T-helper 22 cell (primary cell): ENCODE data around the gene SLC16A13.

Experiments
- DNase-seq: peaks from one replicate; pipeline ENCODE4 v3.0.0-alpha.2; 2020; ENCODE audit warnings: low read depth

The SLC16A13 gene

DNA sequence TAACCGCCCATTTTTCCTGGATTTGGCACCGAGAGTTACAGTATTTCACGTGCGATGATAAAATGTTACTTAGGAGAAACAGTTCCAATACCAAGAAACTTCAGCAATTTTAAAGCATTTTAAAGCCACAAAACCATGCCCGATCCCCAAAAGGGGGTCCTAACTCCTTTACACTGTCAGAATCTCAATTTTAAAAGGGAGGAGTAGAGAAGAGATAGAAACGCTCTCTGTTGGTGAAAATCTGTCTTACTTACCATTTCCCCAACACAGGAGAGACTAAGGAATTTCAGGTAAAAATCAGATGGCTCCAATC, 23.9 kb upstream of the SLC16A13 start:
- DNase-seq = no peak

DNA sequence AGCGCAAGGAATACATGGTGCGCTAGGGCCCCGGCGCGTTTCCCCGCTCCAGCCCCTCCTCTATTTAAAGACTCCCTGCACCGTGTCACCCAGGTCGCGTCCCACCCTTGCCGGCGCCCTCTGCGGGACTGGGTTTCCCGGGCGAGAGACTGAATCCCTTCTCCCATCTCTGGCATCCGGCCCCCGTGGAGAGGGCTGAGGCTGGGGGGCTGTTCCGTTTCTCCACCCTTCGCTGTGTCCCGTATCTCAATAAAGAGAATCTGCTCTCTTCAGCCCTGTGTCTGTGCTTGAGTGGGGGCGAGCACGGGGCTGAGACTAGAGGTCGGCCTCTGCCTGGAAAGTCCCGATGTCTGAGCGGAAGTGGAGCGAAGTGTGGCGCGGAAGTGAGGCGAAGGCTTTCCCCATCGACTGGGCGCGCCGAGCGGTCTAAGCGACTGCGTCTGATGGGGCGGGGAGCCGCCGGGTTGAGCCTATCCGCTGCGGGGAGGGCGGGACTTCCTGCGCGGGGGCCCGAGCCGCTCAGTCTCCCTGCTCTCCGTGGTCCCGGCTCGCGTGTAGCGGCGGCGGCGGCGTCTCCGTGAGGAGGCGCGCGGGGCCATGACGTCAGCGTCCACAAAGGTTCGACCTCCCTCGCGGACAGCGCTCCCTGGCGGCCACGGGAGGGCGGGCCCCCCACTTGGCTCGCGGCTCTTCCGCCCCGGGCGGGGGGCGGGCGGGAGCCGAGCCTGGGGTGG, 21.4 kb upstream of the SLC16A13 start:
- peak; percentile 98 for DNase-seq

DNA sequence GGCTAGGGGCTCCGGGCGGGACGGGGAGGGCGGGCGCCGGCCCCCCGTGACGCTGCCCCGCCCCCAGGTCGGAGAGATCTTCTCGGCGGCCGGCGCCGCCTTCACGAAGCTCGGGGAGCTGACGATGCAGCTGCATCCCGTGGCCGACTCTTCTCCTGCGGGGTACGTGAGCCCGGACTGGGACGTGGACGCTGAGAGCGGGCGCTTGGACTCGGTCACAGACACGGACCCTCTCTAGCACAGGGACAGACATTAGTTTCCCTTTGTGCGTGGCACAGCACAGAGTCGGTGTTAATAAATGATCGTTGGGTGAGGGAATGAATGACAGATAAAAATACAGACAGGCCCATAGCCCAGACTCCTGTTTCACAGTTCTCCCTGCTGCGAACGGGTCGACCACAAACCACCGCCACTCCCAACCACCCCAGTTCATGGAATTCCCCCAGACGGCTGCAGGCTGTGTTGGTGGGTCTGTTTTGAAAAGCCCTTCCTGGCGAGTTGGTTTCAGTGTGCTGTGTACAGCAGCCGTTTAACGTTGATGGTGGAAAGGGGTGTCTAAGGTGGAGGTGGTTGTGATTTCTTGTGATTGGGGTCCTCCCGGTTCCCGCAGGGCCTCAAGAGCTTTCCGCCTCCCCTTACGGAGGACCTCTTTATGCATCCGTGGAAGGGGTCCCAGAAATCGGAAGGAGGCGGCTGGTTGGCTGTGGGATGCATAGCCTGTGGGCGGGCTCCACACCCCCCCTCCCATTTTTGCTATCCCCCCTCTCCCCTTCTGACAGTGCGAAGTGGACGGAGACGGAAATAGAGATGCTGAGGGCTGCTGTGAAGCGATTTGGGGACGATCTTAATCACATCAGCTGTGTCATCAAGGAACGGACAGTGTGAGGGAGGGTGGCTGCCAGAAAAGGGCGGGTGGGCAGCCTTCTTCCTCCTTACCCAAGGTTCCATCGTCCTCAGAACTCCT, 20.5 kb upstream of the SLC16A13 start:
- DNase-seq = peak; percentile 84

DNA sequence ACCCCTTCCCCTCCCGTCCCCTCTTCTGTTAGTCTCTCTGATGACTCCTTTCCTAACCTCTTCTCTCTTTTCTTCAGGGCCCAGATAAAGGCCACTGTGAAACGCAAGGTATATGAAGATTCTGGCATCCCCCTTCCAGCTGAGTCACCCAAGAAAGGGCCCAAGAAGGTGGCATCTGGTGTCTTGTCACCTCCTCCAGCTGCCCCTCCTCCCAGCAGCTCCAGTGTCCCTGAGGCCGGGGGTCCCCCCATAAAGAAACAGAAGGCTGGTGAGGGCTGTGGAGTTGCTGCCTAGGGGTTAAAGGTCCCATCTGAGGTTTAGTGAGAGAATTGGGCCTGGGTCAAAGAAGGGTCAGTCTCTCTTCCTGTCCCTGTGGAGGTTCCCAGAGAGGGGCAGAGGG, 19.4 kb upstream of the SLC16A13 start:
- no peak for DNase-seq

DNA sequence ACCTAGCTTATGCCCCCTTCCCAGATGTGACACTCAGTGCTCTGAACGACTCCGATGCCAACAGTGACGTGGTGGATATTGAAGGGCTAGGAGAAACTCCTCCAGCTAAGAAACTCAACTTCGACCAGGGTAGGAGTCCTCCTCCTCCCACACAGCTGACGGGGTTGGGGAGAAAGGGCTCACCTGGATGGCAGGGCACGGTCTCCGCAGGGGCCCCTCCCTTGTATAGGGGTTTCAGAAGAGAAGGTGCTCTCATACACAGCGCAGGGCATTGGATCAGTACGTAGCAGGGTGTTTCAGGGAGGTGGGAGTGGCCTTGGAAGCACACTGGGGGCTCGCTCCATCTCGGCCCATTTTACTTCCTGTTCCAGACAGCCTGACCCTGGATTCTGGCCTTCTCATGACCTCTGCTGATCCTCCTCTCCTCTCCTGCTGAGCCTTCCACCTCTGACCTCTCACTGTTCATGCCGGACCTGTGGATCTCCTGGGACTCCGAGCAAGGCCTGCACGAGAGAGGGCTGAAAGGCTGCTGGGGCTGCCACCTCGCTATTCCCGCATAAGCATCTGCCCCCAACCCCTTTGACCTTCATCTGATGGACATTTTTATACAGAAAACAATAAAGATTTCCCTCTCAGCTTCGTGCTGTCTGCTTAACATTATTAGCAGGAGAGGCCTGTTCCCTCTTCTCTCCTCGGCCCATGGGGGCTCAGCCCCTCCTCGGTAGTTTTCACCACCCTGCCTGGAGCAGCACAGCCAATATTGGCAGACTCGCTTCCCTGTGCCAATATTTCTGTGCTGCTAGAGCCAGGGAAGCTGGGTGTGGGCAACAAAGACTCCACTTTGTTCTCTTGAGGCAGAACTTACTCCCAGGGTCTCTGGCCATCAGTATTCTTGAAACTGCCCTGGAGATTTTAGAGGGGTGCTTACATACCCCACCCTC, 18.7 kb upstream of the SLC16A13 start:
- DNase-seq = no peak

DNA sequence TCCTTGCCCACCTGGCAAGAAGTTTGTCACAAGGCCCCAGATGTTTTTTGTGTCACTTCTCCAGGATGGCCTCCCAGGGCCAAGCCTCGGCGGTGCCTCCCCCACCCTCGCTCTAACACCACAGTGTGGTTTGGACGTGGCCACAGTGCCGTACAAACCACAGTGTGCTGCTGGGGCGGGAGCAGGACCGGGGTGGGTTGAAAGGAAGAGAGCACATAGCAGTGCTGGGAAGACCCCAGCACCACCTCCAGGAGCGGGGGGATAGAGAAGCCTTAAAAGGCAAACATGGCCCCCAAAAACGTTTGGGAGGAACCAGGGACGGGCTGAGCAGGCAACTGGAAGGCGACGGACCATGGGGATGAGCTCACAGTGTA, 18.0 kb upstream of the SLC16A13 start:
- no peak for DNase-seq

DNA sequence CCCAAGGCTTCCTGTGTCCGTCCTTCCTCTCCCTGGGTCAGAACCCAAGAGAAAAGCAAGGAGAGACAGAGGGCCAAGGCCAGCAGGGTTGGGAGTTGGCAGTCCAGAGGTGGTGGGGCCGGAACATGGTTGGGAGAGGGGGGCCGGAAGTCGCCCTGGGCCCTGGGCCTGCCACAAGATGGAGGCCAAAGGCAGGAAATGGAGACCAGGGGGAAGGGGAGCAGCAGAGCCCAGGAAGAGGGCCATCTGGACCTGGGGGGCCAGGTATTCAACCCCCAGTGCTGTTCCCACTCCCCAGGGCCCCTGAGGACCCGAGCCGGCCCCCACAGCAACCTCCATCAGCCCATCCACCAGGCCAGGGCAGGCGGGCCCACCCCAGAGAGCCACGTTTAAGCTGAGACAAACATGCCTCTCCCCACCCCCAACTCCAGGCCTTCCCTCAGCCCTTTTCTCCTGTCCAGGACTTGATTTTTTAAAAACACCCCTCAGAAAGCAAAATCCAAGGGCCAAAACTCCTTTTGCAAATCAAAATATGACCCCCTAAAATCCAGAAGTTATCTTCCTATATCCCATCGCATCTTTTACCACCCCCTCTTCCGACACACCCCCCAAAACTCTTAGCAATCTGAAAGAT, 17.4 kb upstream of the SLC16A13 start:
- no peak for DNase-seq

DNA sequence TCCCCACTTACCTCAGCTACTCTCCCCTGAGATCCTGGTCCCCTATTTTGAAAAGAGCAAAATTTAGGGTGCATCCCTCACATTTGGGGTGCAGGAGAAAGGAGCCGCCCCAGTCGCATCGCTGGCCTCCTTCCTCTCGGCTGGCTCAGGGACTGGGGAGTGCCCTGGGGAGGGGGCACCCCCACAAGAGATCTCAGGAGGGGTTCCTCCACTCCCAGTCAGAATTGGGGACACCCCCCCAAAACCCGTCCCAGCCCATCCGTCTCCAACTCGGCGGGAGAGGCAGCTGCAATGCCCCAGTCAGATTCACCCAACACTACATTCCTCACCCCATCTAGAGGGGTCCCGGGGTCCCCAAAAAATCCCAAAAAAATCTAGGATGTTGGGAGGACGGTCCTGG, 16.4 kb upstream of the SLC16A13 start:
- no peak for DNase-seq

DNA sequence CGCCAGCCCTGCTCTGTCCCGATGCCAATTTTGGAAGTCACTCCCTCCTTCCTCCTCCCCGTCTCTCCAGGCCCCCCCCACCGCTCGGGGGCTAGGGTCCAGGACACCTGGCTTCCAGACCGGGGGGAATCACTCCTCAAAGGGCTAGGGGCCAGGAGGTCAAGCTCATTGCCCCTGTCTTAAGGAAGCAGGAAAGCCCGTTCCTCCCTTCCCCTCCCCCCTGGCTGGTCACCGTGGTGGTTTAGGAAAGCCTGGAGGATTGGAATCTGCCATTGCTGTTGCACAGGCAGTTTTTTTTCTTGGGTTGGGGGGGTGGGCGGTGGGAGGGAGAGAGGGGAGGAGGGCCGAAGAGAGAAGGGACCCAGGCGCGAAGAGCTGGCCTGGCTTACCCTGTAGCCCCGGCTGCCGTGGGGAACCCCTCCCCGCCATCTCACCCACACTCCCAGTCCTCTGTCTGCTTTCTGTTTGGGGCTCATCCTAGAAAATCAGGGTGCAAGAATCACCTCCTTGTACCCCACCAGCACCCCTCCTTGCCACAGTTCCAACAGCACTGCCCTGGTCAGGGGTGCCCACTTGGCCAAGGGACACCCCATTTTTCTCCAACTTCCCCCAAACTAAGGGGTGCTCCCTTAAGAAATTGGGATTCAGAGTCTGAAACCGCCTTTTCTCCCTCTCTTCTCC, 15.8 kb upstream of the SLC16A13 start:
- no peak for DNase-seq

DNA sequence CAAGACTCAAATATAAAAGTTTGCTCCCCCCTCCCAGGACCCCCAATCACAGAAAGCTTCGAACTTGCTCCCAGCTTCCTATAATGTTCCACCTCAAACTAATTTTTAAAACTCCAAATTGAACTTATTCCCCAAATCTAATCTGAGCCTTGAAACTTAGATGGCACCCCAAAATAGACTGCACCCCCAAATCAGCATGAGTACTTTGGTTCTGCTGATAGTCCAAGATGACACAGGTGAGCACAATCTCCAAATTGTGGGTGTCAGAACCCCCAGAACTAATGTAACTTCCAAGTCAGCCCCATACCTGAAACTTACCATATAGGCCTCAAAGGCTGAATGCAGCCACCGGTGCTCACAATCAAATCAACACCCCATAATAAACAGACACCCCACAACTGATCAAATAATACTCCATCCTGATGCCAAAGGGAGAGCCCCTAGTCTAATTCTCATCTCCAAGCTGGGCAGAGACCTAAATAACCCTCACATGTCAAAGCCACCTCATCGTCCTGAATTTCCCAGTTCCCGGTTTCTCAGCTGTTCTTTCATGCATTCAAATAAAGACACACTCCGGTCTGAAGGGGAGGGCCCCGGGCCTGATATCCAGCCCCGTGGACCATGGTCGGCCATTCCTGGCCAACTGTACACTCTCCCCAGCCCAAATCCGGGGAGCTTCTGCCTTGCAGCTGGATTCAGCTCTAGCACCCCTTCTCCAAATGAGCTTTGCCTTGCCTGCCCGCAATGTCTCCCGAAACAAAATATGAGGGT, 14.7 kb upstream of the SLC16A13 start:
- DNase-seq = no peak

DNA sequence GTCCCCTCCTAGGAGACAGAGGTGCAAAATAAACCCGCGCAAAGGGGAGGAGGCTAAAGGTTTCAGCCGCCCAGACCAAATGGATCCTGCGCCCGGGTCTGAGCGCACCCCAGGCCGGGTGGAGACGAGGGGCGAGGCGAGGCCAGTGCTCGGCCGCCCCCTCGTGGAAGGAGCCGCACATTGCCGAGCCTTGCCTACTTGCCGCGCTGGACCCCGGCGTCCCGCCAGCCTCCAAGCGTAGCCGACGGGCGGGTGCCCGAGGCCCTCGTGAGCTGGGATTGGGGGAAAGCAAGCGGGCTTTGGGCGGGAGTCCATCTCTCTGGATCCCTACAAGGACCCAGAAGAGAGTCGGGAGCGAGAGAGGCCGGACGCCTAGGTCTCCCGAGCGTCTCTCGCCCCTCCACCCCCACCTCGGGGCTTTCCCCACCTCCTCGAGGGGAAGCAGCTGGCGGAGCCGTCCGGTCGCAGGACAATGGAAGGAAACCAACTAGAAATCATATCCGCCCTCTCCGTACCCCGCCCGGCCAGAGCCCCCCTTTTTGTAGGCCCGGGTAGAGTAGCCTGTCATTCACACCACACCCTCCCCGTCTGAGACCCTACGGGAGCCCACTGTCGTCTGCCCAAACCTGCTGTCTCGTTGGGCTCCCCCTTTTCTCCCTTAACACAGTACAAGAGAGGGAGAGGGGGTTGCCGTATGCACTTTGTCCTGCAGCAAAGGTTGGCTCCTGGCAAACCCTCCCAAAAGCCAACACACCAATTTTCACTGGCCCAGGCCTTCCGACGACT, 13.6 kb upstream of the SLC16A13 start:
- peak; percentile 46 for DNase-seq

DNA sequence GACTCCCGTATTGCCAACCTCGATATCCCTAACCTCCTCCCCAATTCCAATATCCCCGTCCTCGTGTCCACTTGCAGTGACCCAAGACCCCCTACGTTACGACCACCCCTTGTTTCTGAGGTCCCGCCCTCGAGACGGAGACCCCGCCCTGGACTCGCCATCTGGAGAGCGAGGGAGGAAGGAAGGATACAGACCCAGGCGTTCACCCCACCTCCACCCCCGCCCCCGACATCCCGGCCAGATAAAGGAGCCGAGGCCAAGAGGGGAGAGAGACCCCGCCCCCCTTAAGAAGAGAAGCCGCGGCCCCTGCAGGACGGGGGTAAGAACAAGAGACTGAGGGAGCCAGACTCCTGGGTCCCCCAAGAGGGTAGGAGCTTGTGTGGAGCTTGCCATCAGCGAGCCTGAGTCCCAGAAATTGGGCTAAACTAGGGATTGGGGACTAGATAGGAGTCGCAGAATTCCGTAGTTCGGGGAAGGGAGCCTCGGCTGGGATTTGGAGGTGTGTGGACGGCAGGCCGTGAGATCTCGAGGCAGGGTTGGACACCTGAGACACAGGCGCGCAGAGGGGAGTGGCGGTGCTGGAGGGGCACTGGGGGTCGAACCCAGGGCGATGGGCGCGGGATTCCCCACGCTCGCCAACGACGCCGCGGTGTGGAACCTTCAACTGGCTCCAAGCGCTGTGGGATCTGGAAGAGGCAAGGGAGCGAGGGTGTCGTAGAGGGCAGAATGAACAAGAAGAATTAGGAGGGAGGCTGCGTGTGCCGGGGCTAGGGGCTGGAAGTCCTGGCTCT, 12.8 kb upstream of the SLC16A13 start, which contains the start of gene BCL6B:
BCL6B (plus strand) TSS at position 270 of the 791 bp plus-strand sequence. CDS start 622 bp downstream, outside the sequence.
- no peak for DNase-seq

DNA sequence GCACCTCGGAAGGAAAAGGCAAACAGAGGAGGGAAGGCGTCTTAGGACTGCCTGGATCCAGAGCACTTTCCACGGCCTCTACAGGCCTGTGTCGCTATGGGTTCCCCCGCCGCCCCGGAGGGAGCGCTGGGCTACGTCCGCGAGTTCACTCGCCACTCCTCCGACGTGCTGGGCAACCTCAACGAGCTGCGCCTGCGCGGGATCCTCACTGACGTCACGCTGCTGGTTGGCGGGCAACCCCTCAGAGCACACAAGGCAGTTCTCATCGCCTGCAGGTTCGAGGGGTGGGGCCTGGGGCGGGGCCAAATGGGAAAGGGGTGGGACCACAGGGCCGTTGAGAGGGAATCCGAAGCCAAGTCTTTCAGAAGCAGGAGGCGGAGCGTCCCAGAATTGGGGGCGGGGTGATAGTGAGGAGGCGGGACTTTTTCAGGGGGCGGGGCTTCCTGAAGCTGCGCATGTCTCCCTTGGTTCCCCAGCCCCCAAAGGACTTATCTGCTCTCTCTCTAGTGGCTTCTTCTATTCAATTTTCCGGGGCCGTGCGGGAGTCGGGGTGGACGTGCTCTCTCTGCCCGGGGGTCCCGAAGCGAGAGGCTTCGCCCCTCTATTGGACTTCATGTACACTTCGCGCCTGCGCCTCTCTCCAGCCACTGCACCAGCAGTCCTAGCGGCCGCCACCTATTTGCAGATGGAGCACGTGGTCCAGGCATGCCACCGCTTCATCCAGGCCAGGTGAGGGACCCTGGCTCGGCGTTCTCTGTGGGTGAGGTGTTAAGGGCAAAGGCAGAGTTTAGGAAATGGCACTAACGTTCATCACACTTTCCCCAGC, 12.0 kb upstream of the SLC16A13 start:
- peak; percentile 93 for DNase-seq

DNA sequence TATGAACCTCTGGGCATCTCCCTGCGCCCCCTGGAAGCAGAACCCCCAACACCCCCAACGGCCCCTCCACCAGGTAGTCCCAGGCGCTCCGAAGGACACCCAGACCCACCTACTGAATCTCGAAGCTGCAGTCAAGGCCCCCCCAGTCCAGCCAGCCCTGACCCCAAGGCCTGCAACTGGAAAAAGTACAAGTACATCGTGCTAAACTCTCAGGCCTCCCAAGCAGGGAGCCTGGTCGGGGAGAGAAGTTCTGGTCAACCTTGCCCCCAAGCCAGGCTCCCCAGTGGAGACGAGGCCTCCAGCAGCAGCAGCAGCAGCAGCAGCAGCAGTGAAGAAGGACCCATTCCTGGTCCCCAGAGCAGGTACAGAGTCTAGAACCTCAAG, 11.4 kb upstream of the SLC16A13 start:
- DNase-seq = no peak

DNA sequence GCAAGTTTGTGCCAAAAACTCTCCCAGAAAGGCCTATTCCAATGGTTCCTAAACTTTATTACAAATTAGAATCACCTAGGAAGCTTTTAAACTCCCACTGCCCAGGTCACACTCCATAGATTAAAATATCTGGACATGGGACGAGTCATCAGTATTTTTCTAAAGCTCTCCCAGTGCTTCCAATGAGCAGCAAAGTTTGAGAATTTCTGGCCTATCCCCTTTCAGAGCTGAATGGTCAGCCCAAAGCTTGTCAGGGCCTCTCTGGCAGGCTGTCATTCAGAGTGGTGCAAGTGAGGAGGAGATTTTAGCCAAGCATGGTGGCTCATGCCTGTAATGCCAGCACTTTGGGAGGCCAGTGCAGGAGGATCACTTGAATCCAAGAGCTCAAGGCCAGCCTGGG, 10.6 kb upstream of the SLC16A13 start:
- DNase-seq = no peak

DNA sequence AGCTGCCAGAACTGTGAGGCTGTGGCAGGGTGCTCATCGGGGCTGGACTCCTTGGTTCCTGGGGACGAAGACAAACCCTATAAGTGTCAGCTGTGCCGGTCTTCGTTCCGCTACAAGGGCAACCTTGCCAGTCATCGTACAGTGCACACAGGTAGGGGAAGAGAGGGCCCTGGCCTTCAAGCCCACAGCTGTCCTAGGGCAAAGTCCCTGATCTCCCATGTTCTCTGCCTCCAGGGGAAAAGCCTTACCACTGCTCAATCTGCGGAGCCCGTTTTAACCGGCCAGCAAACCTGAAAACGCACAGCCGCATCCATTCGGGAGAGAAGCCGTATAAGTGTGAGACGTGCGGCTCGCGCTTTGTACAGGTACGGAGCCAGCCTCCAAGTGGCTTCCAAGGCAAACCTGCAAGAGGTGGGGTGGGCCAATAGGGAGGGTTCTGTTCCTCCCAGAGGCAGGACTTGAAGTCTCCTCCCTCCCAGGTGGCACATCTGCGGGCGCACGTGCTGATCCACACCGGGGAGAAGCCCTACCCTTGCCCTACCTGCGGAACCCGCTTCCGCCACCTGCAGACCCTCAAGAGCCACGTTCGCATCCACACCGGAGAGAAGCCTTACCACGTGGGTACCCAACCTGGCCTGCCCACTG, 9.2 kb upstream of the SLC16A13 start:
- DNase-seq = no peak

DNA sequence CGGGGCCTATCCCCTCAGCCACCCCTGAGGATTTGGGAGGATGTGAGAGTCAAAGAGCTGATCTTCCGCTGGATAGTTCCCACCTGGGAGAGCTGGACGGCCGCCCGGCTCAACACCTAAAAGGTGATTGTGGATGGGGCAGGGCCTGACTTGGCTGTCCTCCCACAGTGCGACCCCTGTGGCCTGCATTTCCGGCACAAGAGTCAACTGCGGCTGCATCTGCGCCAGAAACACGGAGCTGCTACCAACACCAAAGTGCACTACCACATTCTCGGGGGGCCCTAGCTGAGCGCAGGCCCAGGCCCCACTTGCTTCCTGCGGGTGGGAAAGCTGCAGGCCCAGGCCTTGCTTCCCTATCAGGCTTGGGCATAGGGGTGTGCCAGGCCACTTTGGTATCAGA, 8.5 kb upstream of the SLC16A13 start:
- DNase-seq = no peak
